Measurements from ENCODE around the gene C11orf86.

DNA sequence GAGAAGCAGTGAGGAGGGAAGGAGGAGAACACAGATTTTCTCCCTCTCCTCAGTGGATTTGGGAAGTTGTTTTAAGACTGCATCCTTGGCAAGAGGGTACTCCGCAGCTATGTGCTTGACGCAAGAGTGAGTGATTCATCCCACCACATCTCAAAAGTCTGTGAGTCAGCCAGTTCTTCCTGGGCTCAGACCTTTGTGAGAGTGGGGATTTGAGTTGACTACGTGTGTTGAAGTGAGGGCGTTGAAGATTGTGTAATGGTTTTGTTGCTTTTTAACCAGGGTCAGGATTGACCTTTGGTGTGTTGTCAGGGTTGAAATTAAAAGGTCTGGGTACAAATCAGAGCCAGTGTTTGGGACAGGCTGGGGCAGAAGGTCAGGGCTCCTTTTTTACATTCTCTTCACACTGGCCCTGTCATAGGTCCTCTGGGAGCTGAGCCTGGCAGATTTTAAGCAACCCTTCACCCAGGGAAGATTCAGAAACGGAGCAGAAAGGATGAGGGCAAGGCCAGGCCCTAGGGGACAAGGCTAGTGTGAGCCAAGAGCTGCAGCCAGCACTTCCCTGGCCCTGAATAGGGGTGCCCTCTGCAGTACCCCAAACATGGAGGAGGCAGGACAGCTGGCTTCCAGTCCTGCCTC lies 4.2 kb upstream of the C11orf86 start:
- TF ChIP-seq POLR2A (IDR thresholded peaks at IDR 0.05): peak; percentile 59
- no peak for TF ChIP-seq CTCF (IDR thresholded peaks at IDR 0.05)

All from right lobe of liver (tissue), 4 donors.